Activated CD8-positive, alpha-beta memory T cell treated with anti-CD3 and anti-CD28 coated beads for 4 hours (primary cell): ENCODE data around the gene TAF3.

Source experiments
- DNase-seq, 2 donors: peaks; one replicate each; pipeline ENCODE4 v3.0.0-alpha.2; 2020; ENCODE audit warnings: low read depth in 2 of 2

TAF3 gene

DNA sequence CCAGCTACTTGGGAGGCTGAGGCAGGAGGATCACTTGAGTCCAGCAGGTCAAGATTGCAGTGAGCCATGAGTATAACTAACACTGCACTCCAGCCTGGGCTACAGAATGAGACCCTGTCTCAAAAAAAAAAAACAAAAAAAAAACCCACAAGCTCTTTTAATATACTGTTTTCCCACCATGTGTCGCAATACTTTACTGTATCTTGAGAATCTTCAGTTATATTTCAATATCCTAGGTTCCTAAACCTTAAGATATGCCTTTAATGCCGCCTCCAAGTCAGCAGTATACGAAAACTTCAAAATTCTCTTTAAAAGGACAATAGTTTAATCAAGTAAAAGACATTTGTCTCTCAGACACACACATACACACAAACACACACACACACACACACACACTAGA is 62.8 kb downstream of the TAF3 start:
- no peak for DNase-seq

DNA sequence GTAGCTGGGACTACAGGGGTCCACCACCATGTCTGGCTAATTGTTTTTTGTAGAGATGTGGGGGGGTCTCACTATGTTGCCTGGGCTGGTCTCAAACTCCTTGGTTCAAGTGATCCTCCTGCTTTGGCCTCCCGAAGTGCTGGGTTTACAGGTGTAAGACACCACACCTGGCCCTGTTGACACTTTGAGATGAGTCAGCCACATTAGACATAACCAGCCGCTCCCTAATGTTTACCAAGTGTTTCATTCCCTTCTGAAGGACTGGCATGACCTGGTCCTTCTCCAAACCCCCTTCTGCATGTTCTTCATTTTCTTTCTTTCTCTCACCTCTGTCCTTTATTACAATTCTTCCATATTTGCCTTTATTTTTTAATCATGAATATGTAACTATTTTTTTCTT is 67.8 kb downstream of the TAF3 start:
- no peak for DNase-seq

- no peak for DNase-seq
These were observed 69.0 kb downstream of the TAF3 start for GRCh38 chr10:7887174-7887816.

DNA sequence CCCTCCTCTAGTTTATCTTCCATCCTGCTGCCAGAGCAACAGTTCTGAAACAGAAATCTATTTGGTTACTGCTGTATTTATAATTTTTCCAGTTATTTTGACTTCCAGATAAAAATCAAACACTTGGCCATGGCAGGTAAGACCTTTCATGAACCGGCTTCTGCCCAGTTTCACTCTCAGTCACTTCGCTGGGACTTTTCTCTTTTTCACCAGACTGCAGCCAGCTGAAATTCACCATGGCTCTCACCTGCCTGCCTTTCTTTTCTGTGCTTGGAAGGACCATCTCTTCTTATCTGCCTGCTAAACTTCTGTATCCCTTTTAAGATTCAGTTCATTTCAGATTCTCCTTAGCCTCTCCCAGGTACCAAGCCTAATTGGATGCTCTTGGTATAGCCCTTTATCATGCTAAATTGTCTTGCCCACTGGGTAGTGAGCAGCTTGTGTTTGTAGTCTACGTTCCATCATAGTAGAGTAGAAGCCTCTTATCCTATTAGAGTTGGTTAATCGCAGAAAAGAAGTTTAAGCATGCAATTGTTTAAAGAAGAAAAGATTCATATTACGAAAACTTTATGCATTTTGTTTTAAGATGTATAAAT is 71.7 kb downstream of the TAF3 start:
- no peak for DNase-seq

DNA sequence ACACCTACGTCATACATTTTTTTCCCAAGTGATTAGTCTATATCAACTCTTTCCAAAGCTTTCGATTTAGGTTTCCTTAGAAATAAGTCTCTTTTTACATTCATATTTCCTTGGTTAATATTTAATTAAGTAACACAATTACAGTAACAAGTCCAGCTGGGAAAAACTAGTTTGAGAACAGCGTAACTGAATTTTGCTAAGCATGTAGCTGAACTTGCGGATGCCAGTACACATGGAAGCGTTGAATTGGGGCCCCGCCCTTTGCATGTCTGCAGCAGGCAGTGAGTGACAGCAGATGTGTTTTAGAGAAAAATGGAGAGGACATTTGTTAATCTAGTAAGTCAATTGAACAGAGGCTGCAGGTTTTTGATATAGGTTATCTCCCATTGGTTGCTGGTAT is 72.5 kb downstream of the TAF3 start:
- DNase-seq = no peak

DNA sequence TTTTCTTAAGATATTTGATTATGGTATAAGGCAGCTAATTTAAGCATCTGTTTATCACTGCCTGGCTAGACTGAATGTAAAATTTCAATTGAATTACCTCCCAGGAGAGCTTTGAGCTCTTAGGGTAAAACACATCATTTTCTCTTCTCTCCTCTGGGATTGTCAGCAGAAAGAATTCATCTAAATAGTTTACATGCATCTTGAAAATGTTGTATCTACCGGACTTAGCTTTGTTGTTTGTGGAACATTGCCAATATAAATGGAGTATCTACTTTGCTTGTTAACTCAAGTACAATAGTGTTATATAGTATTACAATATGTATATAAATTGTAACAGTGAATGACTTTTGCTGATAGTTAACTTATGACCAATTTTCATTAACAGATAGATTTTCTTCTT is 73.3 kb downstream of the TAF3 start:
- no peak for DNase-seq

DNA sequence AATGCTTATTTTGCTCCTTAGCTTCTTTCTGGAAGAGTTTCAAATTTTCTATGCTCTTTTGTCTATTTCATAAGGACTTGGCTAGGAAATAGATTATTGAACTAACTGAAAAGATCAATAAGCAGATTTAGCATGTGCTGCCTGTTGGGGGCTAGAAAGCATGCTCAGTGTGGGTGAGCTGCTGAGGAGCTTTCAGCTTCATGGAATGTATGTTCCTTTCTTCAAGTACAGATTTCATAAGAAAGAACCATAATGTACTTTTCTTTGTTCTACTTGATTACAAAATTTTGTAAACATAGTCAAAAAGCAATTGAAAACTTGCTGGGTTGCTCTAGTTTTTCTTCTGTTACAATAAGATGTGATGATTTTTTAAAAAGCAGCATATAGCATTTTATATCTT is 73.8 kb downstream of the TAF3 start:
- no peak for DNase-seq

- no peak for DNase-seq
These were observed 77.4 kb downstream of the TAF3 start for GRCh38 chr10:7895699-7896090.

- DNase-seq = no peak
These were observed 78.0 kb downstream of the TAF3 start for GRCh38 chr10:7896297-7896696.

- no peak for DNase-seq
These were observed 83.0 kb downstream of the TAF3 start for GRCh38 chr10:7901256-7901655.

GRCh38 chr10:7902413-7902812 is 84.1 kb downstream of the TAF3 start:
- DNase-seq = no peak

DNA sequence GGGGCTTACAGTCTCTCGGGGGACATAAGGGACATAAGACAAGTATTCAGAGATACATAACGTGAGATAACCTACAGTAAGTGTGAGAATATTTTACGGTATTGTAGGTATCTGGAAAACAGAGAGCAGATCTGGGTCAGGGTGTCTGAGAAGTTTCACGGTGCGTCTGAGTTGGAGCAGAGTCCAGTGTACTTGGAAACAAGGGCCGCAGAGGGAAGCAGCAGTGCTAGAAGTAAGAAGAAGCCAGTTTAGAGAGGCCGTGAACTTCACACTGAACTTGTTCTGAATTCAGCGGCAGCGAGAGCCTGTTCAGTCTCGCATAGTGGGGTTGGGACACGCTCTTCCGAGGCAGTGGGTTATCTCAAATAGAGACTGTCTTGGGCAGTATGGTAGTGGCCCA is 85.5 kb downstream of the TAF3 start:
- no peak for DNase-seq

DNA sequence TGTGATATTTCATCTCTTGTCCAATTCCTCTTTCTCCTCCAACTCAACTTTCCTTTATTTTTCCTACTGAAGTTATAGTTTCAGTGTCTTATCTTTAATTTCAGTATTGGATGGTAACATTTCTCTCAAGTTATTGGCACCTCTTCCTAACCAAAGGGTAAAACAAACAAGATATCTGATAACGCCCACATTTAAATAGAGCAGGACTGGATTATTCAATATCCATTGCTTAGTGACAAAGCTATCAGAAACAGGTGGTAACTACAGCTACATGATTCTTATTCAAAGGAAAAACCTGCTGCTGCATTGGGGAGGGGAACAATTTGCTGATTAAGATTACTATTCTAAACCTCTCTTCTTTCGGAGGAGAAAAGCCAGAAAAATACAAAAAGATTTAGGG is 87.8 kb downstream of the TAF3 start:
- DNase-seq = no peak

- DNase-seq = no peak
These were observed 90.4 kb downstream of the TAF3 start for GRCh38 chr10:7908541-7909210.

- DNase-seq = no peak
These were observed 95.0 kb downstream of the TAF3 start for GRCh38 chr10:7913126-7913872.

- no peak for DNase-seq
These were observed 97.7 kb downstream of the TAF3 start for GRCh38 chr10:7915923-7916536.

GRCh38 chr10:7917736-7918135 is 99.4 kb downstream of the TAF3 start:
- DNase-seq = no peak

DNA sequence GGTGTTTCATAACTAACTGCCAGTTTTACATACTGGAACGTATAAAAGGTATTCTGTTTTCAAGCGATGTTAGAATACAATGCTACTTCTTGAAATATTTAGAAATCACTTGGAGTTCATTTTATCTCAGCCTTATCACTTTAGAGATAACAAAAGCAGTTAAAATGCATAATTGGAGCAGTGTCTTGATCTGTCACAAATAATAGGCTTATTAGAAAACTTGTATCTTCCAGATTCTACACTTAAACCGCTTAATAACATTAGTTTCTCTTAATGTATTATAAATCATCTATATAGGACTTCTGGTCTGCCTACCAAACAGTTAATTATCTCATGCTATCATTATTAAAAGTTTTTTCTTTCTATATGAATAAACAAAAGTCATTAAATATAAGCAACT is 104.4 kb downstream of the TAF3 start:
- DNase-seq = no peak

- no peak for DNase-seq
These were observed 110.2 kb downstream of the TAF3 start for GRCh38 chr10:7928536-7928935.

GRCh38 chr10:7932301-7933036 is 114.2 kb downstream of the TAF3 start:
- no peak for DNase-seq

DNA sequence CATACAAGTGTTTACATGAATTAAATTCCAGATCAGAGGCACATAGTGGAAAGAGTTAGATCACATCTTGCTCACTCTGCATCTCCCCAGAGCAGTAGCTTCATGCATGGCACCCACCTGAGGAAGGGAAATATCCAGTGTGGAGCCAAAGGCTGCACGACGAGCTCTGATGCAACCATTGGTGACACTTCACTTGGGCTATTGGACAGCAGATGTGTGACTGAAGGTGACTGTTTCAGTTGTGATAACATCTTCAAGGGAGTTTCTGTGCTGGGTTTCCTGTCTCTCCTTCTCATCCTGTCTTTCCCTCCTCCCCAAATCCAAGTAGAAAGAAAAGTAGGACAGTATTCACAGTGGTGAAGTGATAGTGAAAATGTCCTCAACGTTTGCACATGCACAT is 115.0 kb downstream of the TAF3 start:
- no peak for DNase-seq

DNA sequence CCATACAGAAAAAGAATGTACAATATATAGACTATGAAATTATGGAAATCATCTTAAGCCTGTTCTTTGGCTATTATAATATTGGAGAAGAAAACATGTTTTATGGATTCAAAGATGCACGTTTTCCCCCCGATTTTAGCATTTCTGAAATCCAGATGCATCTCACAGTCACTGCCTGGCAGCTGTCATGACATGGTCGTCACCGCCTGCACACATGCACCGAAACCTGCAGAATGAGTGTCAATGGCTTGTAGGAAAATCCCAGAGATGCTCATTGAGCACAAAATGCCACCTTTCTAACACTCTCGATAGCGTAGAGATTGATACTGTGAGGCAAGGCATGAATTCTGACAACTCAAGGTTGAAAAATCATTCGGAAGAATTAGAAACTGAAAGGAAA is 115.5 kb downstream of the TAF3 start:
- DNase-seq = no peak
